GM18951 (cell line): ENCODE results near the gene KCNJ3.
"Not testable (repeated sequence)": the region's sequence is repeated elsewhere in the genome, so short reads cannot be mapped to it uniquely, and the experiment has no call there.

Experiments used
- POLR2A ChIP-seq: IDR thresholded peaks from 4 replicates; pipeline ENCODE4 v1.6.1; 2011; ENCODE audit warnings: mild to moderate bottlenecking; ENCODE audit not compliant: insufficient read length, insufficient read depth; ENCODE audit errors: extremely low read depth
- in situ Hi-C: fragments of 300-500 bp; cut with MboI; formaldehyde crosslinking; loops from one replicate; pipeline ENCODE4 v1.12.0; 2022; ENCODE audit warnings: low sequenced_read_pairs, mixed read lengths, inconsistent platforms; ENCODE audit not compliant: unreplicated experiment

Gene KCNJ3

GRCh38 chr2:154837035-154837434, 138.5 kb downstream of the KCNJ3 start:
- in situ Hi-C loops, result no loop called here
- TF ChIP-seq POLR2A, result no peak

GRCh38 chr2:154844513-154844912, 146.0 kb downstream of the KCNJ3 start:
- no peak for TF ChIP-seq POLR2A
- in situ Hi-C loops, result no loop called here

- in situ Hi-C loops, result no loop called here
- no peak for TF ChIP-seq POLR2A
Observed at GRCh38 chr2:154846842-154847241, 148.3 kb downstream of the KCNJ3 start.

- no peak for TF ChIP-seq POLR2A
- in situ Hi-C loops, result no loop called here
Observed at GRCh38 chr2:154849482-154849881, 151.0 kb downstream of the KCNJ3 start.

DNA sequence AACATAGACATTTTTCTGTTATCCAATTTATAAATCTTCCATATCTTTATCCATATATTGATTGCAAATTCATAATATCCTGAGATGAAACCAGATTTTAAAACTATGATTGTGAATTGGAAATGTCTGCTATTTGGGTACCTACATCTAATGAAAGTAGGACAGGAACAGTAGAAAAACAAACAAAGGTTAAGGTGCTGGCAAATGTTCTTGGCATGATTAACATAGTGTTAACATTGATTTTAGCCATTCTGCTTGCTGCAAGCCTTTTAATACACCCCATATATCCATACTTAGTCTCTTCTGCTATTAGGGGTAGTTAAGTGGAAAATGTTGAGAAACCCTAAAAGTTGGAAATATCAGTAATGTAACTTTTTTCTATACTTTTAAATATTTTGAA, 152.0 kb downstream of the KCNJ3 start:
- in situ Hi-C loops, result no loop called here
- TF ChIP-seq POLR2A, result no peak

- TF ChIP-seq POLR2A, result no peak
- in situ Hi-C loops, result no loop called here
Observed at GRCh38 chr2:154855138-154855537, 156.6 kb downstream of the KCNJ3 start.

DNA sequence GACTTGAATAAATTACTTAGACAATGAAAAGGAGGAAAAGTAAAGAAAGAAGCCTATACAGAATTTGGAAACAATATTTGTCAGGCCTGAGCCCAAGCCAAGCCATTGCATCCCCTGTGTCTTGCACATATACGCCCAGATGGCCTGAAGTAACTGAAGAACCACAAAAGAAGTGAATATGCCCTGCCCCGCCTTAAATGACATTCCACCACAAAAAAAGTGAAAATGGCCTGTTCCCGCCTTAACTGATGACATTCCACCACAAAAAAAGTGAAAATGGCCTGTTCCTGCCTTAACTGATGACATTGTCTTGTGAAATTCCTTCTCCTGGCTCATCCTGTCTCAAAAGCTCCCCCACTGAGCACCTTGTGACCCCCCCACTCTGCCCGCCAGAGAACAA, 168.7 kb downstream of the KCNJ3 start:
- in situ Hi-C loops, result not testable (repeated sequence)

- in situ Hi-C loops, result no loop called here
- TF ChIP-seq POLR2A, result no peak
Observed at GRCh38 chr2:154875999-154876398, 177.5 kb downstream of the KCNJ3 start.

DNA sequence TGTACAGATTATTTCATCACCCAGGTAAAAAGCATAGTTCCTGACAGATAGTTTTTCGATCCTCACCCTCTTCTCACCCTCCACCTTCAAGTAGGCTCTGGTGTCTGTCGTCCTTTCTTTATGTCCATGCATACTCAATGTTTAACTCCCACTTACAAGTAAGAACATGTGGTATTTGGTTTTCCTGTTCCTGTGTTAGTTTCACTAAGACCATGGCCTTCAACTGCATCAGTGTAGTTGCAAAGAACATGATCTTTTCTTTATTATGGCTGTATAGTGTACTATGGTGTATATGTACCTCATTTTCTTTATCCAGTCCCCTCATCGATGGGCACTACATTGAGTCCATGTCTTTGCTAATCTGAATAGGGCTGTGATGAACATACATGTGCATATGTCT, 184.2 kb downstream of the KCNJ3 start:
- in situ Hi-C loops, result no loop called here
- no peak for TF ChIP-seq POLR2A

DNA sequence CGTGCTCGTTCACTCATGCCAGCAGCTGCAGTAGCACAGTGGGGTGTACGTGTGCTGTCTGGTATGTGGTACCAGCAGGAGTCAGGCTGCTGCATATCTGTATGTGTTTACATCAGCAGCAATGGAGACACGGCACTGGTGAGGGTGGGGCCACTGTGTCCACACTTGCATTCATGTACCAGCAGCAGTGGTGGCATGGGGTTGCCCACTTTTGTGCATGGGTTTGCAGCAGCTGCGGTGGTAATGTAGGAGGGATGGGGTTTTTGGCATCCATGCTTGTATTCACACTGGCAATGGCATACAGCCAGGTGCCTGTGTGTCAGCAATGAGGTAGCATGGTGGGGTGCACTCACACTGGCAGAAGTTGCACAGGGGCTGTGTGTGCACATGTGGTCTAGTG, 187.8 kb downstream of the KCNJ3 start:
- in situ Hi-C loops, result no loop called here
- no peak for TF ChIP-seq POLR2A

- no peak for TF ChIP-seq POLR2A
- in situ Hi-C loops, result no loop called here
Observed at GRCh38 chr2:154898269-154898668, 199.8 kb downstream of the KCNJ3 start.

DNA sequence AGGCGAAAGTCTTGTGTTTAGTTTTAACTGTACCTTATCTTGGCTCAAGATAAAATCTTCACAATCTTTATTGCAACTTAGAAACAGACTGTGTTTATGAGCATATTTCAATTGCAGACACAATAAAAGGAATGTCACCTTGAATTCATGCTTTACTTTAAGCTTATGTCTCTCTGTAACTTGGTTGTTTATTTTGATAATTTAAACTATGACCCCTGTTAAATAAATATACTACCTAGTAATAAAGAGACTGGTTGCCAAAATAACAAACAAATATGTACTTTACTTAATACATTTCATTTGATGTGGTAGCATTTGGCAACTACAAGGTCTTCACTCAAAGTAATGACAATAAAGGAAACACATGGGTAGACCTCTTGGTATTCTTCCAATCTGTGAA, 202.6 kb downstream of the KCNJ3 start:
- TF ChIP-seq POLR2A, result no peak
- in situ Hi-C loops, result no loop called here
